Measurements from ENCODE around the gene NBL1.

DNA sequence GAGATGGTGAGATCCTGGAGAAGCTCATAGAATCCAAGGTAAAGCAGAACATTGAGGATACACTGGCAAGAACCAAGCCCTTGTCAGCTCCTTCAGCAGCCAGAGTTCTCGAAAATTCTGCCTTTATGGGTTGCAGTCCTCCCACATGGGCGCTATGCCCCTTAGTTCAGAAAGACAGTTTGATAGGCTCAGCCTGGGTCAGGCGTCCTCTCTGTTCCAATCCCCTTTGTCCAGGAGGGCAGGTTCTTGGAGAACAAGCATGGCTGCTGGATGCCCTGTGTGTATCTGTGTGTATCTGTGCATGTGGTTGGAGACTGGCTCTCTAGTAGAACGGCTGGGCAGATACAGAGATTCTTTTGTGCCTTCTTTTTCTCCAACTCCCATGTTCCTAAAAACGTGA lies 8.0 kb upstream of the NBL1 start:
- TF ChIP-seq, protein P1, sequence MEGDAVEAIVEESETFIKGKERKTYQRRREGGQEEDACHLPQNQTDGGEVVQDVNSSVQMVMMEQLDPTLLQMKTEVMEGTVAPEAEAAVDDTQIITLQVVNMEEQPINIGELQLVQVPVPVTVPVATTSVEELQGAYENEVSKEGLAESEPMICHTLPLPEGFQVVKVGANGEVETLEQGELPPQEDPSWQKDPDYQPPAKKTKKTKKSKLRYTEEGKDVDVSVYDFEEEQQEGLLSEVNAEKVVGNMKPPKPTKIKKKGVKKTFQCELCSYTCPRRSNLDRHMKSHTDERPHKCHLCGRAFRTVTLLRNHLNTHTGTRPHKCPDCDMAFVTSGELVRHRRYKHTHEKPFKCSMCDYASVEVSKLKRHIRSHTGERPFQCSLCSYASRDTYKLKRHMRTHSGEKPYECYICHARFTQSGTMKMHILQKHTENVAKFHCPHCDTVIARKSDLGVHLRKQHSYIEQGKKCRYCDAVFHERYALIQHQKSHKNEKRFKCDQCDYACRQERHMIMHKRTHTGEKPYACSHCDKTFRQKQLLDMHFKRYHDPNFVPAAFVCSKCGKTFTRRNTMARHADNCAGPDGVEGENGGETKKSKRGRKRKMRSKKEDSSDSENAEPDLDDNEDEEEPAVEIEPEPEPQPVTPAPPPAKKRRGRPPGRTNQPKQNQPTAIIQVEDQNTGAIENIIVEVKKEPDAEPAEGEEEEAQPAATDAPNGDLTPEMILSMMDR (conservative IDR thresholded peaks at IDR 0.05; ENCODE audit: low read depth, low read length) = no peak
- TF ChIP-seq POLR2A (IDR thresholded peaks at IDR 0.05; ENCODE audit: low read depth, low read length) (no peak), RCOR1 (IDR thresholded peaks at IDR 0.05; ENCODE audit: insufficient replicate concordance, low read length) (no peak), MAZ (IDR thresholded peaks at IDR 0.05; ENCODE audit: borderline replicate concordance, low read depth, low read length) (no peak), SMC3 (IDR thresholded peaks at IDR 0.05; ENCODE audit: low read depth, low read length) (no peak), BHLHE40 (IDR thresholded peaks at IDR 0.05; ENCODE audit: low read depth, low read length) (no peak), MAFK (IDR thresholded peaks at IDR 0.05; ENCODE audit: low read depth, low read length) (no peak)
- TF ChIP-seq, protein P2, sequence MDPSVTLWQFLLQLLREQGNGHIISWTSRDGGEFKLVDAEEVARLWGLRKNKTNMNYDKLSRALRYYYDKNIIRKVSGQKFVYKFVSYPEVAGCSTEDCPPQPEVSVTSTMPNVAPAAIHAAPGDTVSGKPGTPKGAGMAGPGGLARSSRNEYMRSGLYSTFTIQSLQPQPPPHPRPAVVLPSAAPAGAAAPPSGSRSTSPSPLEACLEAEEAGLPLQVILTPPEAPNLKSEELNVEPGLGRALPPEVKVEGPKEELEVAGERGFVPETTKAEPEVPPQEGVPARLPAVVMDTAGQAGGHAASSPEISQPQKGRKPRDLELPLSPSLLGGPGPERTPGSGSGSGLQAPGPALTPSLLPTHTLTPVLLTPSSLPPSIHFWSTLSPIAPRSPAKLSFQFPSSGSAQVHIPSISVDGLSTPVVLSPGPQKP (IDR thresholded peaks at IDR 0.05; ENCODE audit: borderline replicate concordance, low read depth, low read length) = no peak

All from IMR-90 (cell line).